ENCODE results near the gene MCTP1.

Gene MCTP1

DNA sequence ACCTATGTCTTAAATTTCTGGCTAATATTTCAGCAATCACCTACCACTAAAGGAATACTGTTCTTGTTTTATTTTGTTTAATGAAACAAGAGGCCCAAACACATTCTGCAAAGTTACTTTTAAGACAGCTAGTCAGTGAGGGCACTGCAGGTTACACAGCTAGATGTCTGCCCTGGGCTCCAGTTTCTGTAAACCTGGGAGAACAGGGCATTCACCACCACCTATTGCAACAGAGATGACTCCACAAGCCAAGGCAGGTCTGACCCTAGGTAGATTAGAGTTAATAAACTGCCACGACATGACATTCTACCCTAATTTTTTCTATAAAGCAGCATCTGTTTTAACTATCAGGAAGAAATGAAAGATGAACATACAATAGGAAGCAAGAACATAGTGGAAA is 575.6 kb downstream of the MCTP1 start:
- Histone ChIP-seq H3K4me3 (replicated peaks; ENCODE audit: insufficient read depth, low read length) (no peak overlapping the region), H3K27me3 (ENCODE audit: insufficient read depth, poor library complexity, severe bottlenecking) (no peaks in the 10 kb centered on the region), H3K27ac (replicated peaks) (no peak overlapping the region)
- TF ChIP-seq GABPA (IDR thresholded peaks at IDR 0.05; ENCODE audit: low read depth) = no peak
- no peak for TF ChIP-seq POLR2AphosphoS5 (IDR thresholded peaks at IDR 0.05; ENCODE audit: low read depth)
- TF ChIP-seq, protein P1, sequence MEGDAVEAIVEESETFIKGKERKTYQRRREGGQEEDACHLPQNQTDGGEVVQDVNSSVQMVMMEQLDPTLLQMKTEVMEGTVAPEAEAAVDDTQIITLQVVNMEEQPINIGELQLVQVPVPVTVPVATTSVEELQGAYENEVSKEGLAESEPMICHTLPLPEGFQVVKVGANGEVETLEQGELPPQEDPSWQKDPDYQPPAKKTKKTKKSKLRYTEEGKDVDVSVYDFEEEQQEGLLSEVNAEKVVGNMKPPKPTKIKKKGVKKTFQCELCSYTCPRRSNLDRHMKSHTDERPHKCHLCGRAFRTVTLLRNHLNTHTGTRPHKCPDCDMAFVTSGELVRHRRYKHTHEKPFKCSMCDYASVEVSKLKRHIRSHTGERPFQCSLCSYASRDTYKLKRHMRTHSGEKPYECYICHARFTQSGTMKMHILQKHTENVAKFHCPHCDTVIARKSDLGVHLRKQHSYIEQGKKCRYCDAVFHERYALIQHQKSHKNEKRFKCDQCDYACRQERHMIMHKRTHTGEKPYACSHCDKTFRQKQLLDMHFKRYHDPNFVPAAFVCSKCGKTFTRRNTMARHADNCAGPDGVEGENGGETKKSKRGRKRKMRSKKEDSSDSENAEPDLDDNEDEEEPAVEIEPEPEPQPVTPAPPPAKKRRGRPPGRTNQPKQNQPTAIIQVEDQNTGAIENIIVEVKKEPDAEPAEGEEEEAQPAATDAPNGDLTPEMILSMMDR (IDR thresholded peaks at IDR 0.05; ENCODE audit: insufficient read depth, low read length) = no peak
- TF ChIP-seq, protein P2, sequence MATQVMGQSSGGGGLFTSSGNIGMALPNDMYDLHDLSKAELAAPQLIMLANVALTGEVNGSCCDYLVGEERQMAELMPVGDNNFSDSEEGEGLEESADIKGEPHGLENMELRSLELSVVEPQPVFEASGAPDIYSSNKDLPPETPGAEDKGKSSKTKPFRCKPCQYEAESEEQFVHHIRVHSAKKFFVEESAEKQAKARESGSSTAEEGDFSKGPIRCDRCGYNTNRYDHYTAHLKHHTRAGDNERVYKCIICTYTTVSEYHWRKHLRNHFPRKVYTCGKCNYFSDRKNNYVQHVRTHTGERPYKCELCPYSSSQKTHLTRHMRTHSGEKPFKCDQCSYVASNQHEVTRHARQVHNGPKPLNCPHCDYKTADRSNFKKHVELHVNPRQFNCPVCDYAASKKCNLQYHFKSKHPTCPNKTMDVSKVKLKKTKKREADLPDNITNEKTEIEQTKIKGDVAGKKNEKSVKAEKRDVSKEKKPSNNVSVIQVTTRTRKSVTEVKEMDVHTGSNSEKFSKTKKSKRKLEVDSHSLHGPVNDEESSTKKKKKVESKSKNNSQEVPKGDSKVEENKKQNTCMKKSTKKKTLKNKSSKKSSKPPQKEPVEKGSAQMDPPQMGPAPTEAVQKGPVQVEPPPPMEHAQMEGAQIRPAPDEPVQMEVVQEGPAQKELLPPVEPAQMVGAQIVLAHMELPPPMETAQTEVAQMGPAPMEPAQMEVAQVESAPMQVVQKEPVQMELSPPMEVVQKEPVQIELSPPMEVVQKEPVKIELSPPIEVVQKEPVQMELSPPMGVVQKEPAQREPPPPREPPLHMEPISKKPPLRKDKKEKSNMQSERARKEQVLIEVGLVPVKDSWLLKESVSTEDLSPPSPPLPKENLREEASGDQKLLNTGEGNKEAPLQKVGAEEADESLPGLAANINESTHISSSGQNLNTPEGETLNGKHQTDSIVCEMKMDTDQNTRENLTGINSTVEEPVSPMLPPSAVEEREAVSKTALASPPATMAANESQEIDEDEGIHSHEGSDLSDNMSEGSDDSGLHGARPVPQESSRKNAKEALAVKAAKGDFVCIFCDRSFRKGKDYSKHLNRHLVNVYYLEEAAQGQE (IDR thresholded peaks at IDR 0.05; ENCODE audit: insufficient replicate concordance, low read depth) = no peak
- no peak for TF ChIP-seq SPI1 (IDR thresholded peaks at IDR 0.05; ENCODE audit: borderline replicate concordance, low read depth)
- DNase-seq (ENCODE audit: low read depth in 1 of 2, low spot score in 1 of 2) = no peak

DNA sequence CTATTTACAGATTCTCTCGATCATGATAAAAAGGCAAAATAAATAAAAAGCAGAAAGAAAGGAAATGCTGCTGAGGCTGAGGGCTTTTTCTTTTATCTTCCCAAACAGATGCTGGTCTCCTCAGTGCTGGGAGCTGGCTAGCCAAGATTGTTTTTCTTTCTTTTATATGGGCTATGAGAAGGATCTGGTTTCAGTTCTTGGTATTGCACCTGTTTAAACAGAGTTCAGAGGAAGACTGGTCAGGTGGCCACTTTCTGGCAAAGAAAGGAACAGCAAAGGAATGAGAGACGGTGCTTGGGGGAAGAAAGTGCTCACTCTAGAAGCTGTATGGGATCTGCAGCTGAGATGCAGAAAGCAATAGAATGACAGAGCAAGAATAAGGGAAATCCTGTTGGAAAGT is 577.5 kb downstream of the MCTP1 start:
- TF ChIP-seq, protein P1 (IDR thresholded peaks at IDR 0.05; ENCODE audit: insufficient read depth, low read length) = no peak
- TF ChIP-seq SPI1 (IDR thresholded peaks at IDR 0.05; ENCODE audit: borderline replicate concordance, low read depth) = no peak
- TF ChIP-seq, protein P2 (IDR thresholded peaks at IDR 0.05; ENCODE audit: insufficient replicate concordance, low read depth) = no peak
- no peak for TF ChIP-seq GABPA (IDR thresholded peaks at IDR 0.05; ENCODE audit: low read depth)
- TF ChIP-seq POLR2AphosphoS5 (IDR thresholded peaks at IDR 0.05; ENCODE audit: low read depth) = no peak
- Histone ChIP-seq H3K27me3 (ENCODE audit: insufficient read depth, poor library complexity, severe bottlenecking) (no peaks in the 10 kb centered on the region), H3K4me3 (replicated peaks; ENCODE audit: insufficient read depth, low read length) (no peak overlapping the region), H3K27ac (replicated peaks) (no peak overlapping the region)
- DNase-seq (ENCODE audit: low read depth in 1 of 2, low spot score in 1 of 2) = no peak

DNA sequence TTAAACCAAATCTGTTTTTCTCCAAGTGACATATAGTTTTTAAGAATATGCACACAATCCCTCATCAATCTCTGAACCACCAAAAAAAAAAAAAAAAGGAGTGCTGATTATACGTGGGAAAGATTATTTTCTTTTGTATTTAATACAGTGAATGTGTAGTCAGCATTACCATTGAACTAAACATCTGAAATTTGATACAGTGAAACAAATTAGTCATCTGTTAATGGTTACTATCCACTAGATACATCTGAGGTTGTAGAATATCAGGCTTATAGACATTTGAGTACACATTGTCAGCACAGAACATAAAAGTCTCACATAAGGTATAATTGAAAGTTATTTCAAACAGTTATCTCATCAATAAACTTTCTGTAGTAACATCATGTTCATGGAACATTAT is 579.5 kb downstream of the MCTP1 start:
- DNase-seq (ENCODE audit: low read depth in 1 of 2, low spot score in 1 of 2) = no peak
- Histone ChIP-seq H3K27ac (replicated peaks) (no peak overlapping the region), H3K27me3 (ENCODE audit: insufficient read depth, poor library complexity, severe bottlenecking) (no peaks in the 10 kb centered on the region), H3K4me3 (replicated peaks; ENCODE audit: insufficient read depth, low read length) (no peak overlapping the region)
- TF ChIP-seq SPI1 (IDR thresholded peaks at IDR 0.05; ENCODE audit: borderline replicate concordance, low read depth) (no peak), GABPA (IDR thresholded peaks at IDR 0.05; ENCODE audit: low read depth) (no peak), POLR2AphosphoS5 (IDR thresholded peaks at IDR 0.05; ENCODE audit: low read depth) (no peak)
- TF ChIP-seq, protein P1 (IDR thresholded peaks at IDR 0.05; ENCODE audit: insufficient read depth, low read length) = no peak
- TF ChIP-seq, protein P2 (IDR thresholded peaks at IDR 0.05; ENCODE audit: insufficient replicate concordance, low read depth) = no peak
